ENCODE data around the gene LRIF1.

- TF ChIP-seq CTCF (IDR thresholded peaks at IDR 0.05) (no peak), EP300 (IDR thresholded peaks at IDR 0.05) (no peak), POLR2A (IDR thresholded peaks at IDR 0.05) (no peak)
Observed at GRCh38 chr1:110944806-110945205, 18.9 kb downstream of the LRIF1 start.
